Erythroblast (primary cell): ENCODE data around the gene SOD3.

Experiments used
- GATA1 ChIP-seq: IDR thresholded peaks from 2 replicates; pipeline ENCODE4 v1.6.1; 2011; ENCODE audit warnings: low read depth, mild to moderate bottlenecking, control low read depth, low read length, moderate library complexity
- POLR2A ChIP-seq: IDR thresholded peaks from 2 replicates; pipeline ENCODE4 v1.6.1; 2011; ENCODE audit warnings: mild to moderate bottlenecking, low read length

DNA sequence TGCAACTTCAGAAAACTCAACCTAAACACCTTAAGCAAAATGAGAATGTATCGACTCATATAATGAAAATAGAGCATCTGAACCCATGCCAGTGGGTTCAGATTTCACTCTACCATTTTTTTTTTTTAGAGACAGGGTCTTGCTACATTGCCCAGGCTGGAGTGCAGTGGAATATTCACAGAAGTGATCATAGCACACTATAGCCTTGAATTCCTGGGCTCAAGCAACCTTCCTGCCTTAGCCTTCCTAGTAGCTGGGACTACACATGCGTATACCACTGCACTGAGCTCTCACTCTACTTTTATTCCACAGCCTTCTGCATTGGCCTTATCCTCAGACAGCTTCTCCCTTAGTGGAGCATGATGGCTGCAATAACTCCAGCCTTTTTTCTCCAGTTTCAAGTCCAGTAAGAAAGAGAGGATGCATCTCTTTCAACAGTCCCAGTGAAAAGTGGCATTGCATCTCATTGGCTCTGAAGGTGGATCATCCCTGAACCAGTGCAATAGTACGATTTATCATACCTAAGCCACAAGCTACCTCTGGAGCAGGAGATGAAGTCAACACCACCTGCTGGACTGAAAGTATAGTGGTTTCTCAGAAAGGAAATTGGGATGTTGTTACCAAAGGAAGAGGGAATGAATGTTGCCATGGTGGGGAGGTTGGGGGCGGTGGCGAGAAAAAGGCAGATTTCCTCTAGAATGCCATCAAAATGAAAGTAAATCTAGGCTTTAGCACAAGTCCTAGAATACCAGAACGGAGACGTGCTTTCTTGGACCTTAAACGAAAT, 2.0 kb upstream of the SOD3 start:
- TF ChIP-seq POLR2A = no peak
- TF ChIP-seq GATA1 = no peak
